Muscle layer of duodenum (tissue), 2 donors: Measurements from ENCODE around the gene HS3ST3A1.

Experiments used
- H3K27ac ChIP-seq: one replicate; pipeline ENCODE4 v1.7.0; 2013; ENCODE audit warnings: mild to moderate bottlenecking, low read length
- H3K27me3 ChIP-seq: one replicate; pipeline ENCODE4 v1.7.0; 2013; ENCODE audit warnings: low read depth, mild to moderate bottlenecking, control low read depth, low read length
- H3K36me3 ChIP-seq, 2 donors: one replicate each; pipeline ENCODE4 v1.7.0; 2013; ENCODE audit warnings: low read length in 2 of 2, control low read depth in 1 of 2, mild to moderate bottlenecking in 1 of 2; ENCODE audit not compliant: insufficient read depth in 2 of 2, control insufficient read depth in 1 of 2
- H3K4me1 ChIP-seq, 2 donors: one replicate each; pipeline ENCODE4 v1.7.0; 2013; ENCODE audit warnings: low read length in 2 of 2, mild to moderate bottlenecking in 2 of 2, control low read depth in 1 of 2, moderate library complexity in 1 of 2; ENCODE audit not compliant: insufficient read depth in 2 of 2, control insufficient read depth in 1 of 2
- H3K4me3 ChIP-seq, 2 donors: one replicate each; pipeline ENCODE4 v1.7.0; 2013; ENCODE audit warnings: low read length in 2 of 2, low read depth in 1 of 2, mild to moderate bottlenecking in 1 of 2
- H3K9me3 ChIP-seq, 2 donors: one replicate each; pipeline ENCODE4 v1.7.0; 2013; ENCODE audit warnings: low read length in 2 of 2, control low read depth in 1 of 2, mild to moderate bottlenecking in 1 of 2; ENCODE audit not compliant: control insufficient read depth in 1 of 2
- donor health status: healthy.

Gene HS3ST3A1

GRCh38 chr17:13587487-13588338 is 14.0 kb downstream of the HS3ST3A1 start:
- Histone ChIP-seq H3K27me3 (no peaks in the 10 kb centered on the region), H3K4me3 (no peak overlapping the region), H3K27ac (no peak overlapping the region), H3K9me3 (no peaks in the 10 kb centered on the region), H3K4me1 (no peaks in the 10 kb centered on the region), H3K36me3 (no peaks in the 10 kb centered on the region)

- Histone ChIP-seq H3K4me1 (no peaks in the 10 kb centered on the region), H3K36me3 (no peaks in the 10 kb centered on the region), H3K4me3 (no peak overlapping the region), H3K27me3 (no peaks in the 10 kb centered on the region), H3K9me3 (no peaks in the 10 kb centered on the region), H3K27ac (no peak overlapping the region)
Observed at GRCh38 chr17:13584701-13585080, 17.0 kb downstream of the HS3ST3A1 start.

GRCh38 chr17:13583996-13584700 is 17.6 kb downstream of the HS3ST3A1 start:
- Histone ChIP-seq H3K4me3 (no peak overlapping the region), H3K27me3 (no peaks in the 10 kb centered on the region)

GRCh38 chr17:13582776-13583547 is 18.8 kb downstream of the HS3ST3A1 start:
- Histone ChIP-seq H3K27ac (no peak overlapping the region), H3K9me3 (no peaks in the 10 kb centered on the region), H3K4me3 (no peak overlapping the region), H3K27me3 (no peaks in the 10 kb centered on the region), H3K4me1 (no peaks in the 10 kb centered on the region), H3K36me3 (no peaks in the 10 kb centered on the region)

More at GRCh38 chr17:13583996-13584700, 17.6 kb downstream of the HS3ST3A1 start:
- H3K36me3 ChIP-seq: no peaks in the 10 kb centered on the region
- no peaks in the 10 kb centered on the region for H3K9me3 ChIP-seq
- no peak overlapping the region for H3K27ac ChIP-seq
- H3K4me1 ChIP-seq: no peaks in the 10 kb centered on the region

- Histone ChIP-seq H3K27ac (no peak overlapping the region), H3K36me3 (no peaks in the 10 kb centered on the region), H3K27me3 (no peaks in the 10 kb centered on the region), H3K4me1 (no peaks in the 10 kb centered on the region), H3K4me3 (no peak overlapping the region), H3K9me3 (no peaks in the 10 kb centered on the region)
Observed at GRCh38 chr17:13581925-13582324, 19.8 kb downstream of the HS3ST3A1 start.

GRCh38 chr17:13580790-13581189 is 20.9 kb downstream of the HS3ST3A1 start:
- Histone ChIP-seq H3K9me3 (no peaks in the 10 kb centered on the region), H3K27me3 (no peaks in the 10 kb centered on the region), H3K4me1 (no peaks in the 10 kb centered on the region), H3K36me3 (no peaks in the 10 kb centered on the region), H3K4me3 (no peak overlapping the region), H3K27ac (no peak overlapping the region)

- Histone ChIP-seq H3K36me3 (no peaks in the 10 kb centered on the region), H3K27me3 (no peaks in the 10 kb centered on the region), H3K4me3 (no peak overlapping the region)
Observed at GRCh38 chr17:13576661-13577526, 24.8 kb downstream of the HS3ST3A1 start.

GRCh38 chr17:13575922-13576419 is 25.8 kb downstream of the HS3ST3A1 start:
- H3K9me3 ChIP-seq: no peaks in the 10 kb centered on the region
- H3K4me3 ChIP-seq: no peak overlapping the region
- no peaks in the 10 kb centered on the region for H3K36me3 ChIP-seq
- no peaks in the 10 kb centered on the region for H3K27me3 ChIP-seq
- H3K4me1 ChIP-seq: no peaks in the 10 kb centered on the region
- H3K27ac ChIP-seq: no peak overlapping the region

More at GRCh38 chr17:13576661-13577526, 24.8 kb downstream of the HS3ST3A1 start:
- Histone ChIP-seq H3K4me1 (no peaks in the 10 kb centered on the region), H3K27ac (no peak overlapping the region), H3K9me3 (no peaks in the 10 kb centered on the region)

- no peak overlapping the region for H3K4me3 ChIP-seq
- H3K9me3 ChIP-seq: no peaks in the 10 kb centered on the region
- no peaks in the 10 kb centered on the region for H3K36me3 ChIP-seq
- no peaks in the 10 kb centered on the region for H3K27me3 ChIP-seq
- H3K27ac ChIP-seq: no peak overlapping the region
- no peaks in the 10 kb centered on the region for H3K4me1 ChIP-seq
Observed at GRCh38 chr17:13575466-13575865, 26.3 kb downstream of the HS3ST3A1 start.

GRCh38 chr17:13572581-13572980 is 29.1 kb downstream of the HS3ST3A1 start:
- no peak overlapping the region for H3K27ac ChIP-seq
- no peaks in the 10 kb centered on the region for H3K9me3 ChIP-seq
- no peak overlapping the region for H3K4me3 ChIP-seq
- H3K4me1 ChIP-seq: no peaks in the 10 kb centered on the region
- no peaks in the 10 kb centered on the region for H3K36me3 ChIP-seq
- H3K27me3 ChIP-seq: no peaks in the 10 kb centered on the region
